Suprapubic skin (tissue), 3 donors: ENCODE data around the gene DPM2.

Source experiments
- CTCF ChIP-seq, 2 donors: fragments of 200-600 bp in 1 of 2; fragments of 450-650 bp in 1 of 2; sonication (generic) in 1 of 2; IDR thresholded peaks; one replicate each; pipeline ENCODE4 v1.5.1; 2016 to 2019; ENCODE audit warnings: antibody characterized with exemption in 2 of 2, mild to moderate bottlenecking in 1 of 2, moderate library complexity in 1 of 2
- POLR2A ChIP-seq, 2 donors: fragments of 450-650 bp; IDR thresholded peaks; one replicate each; pipeline ENCODE4 v1.6.1; 2017; ENCODE audit warnings: antibody characterized with exemption in 2 of 2, mild to moderate bottlenecking in 2 of 2, moderate library complexity in 2 of 2

DNA sequence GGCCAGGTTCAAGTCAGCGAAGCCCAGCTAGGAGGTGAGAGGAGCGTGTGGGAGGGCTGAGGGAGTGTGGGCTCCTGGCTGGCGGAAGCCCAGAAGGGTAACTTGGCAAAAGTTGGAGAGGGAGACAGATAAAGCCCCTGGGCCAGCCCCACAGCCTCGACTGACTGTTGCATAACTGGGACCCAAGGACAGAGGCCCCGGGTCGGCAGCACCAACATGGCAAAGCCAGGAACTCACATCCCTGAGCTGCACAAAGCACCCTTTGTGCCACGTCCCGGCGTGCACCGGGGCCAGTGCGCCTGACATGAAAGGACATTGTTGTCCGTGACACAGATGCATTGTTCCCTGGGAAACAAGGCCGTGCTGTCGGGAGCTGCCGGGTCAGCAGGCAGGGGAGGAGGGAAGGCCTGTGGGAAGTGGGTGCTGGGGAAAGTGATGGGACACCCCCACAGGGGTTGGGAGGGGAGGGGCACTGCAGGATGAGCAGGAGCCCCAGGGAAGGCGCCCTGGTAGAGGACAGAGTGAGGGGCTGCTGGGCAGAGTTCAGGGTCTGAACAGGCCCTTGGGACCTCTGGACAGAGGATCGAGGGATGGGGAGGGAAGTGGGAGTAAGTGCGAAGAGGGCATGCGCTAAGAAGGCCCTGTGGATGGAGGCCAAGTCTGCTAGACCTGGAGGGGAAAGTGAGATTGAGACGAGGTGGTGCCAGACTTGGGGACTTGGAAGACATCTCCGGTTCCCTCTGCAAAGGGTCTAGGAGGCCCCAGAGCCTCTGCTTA is 13.0 kb upstream of the DPM2 start:
- TF ChIP-seq POLR2A (IDR thresholded peaks at IDR 0.05) = no peak
- TF ChIP-seq CTCF (IDR thresholded peaks at IDR 0.05) = no peak
